Aorta (tissue), 5 donors: ENCODE results near the gene ADAT2. TPM values are rescaled to one million over a fixed set of nuclear protein-coding genes. Genes with fewer than 3 reads are reported as not detected.

Experiments
- ATAC-seq: fragments of 200-7000 bp; cut with Tn5 transposase; one replicate; pipeline ENCODE4 v1.9.1; 2022; ENCODE audit warnings: moderate library complexity; ENCODE audit not compliant: low FRiP score
- DNase-seq, 2 donors: peaks; one replicate each; pipeline ENCODE4 v3.0.0-alpha.2; 2020
- H3K27ac ChIP-seq, 2 donors: one replicate each; pipeline ENCODE4 v1.5.1; 2013; ENCODE audit warnings: low read length in 2 of 2, mild to moderate bottlenecking in 2 of 2, moderate library complexity in 2 of 2, control low read depth in 1 of 2, inconsistent platforms in 1 of 2, low read depth in 1 of 2
- H3K27me3 ChIP-seq, 2 donors: one replicate each; pipeline ENCODE4 v1.6.1; 2013; ENCODE audit warnings: control low read depth in 1 of 2, low read length in 1 of 2, mild to moderate bottlenecking in 1 of 2, moderate library complexity in 1 of 2; ENCODE audit not compliant: insufficient read depth in 2 of 2, control insufficient read depth in 1 of 2
- H3K36me3 ChIP-seq, 2 donors: one replicate each; pipeline ENCODE4 v1.6.1; 2013; ENCODE audit warnings: control low read depth in 1 of 2, low read length in 1 of 2, mild to moderate bottlenecking in 1 of 2; ENCODE audit not compliant: insufficient read depth in 2 of 2, control insufficient read depth in 1 of 2
- H3K4me1 ChIP-seq, 2 donors: one replicate each; pipeline ENCODE4 v1.6.1; 2013; ENCODE audit warnings: low read length in 2 of 2, control low read depth in 1 of 2, mild to moderate bottlenecking in 1 of 2, moderate library complexity in 1 of 2; ENCODE audit not compliant: insufficient read depth in 2 of 2, control insufficient read depth in 1 of 2
- H3K4me3 ChIP-seq, 2 donors: one replicate each; pipeline ENCODE4 v1.5.1; 2013; ENCODE audit warnings: low read length in 2 of 2, control low read depth in 1 of 2, mild to moderate bottlenecking in 1 of 2
- H3K9me3 ChIP-seq: one replicate; pipeline ENCODE4 v1.6.1; 2013; ENCODE audit warnings: mild to moderate bottlenecking, low read length; ENCODE audit not compliant: control insufficient read depth
- WGBS, 2 donors: extraction: QIAGEN DNeasy Blood & Tissue Kit; methylation state at CpG; one replicate each; pipeline ENCODE4 v1.1.7; 2013; 5-methylcytosine and 5-hydroxymethylcytosine counted together
- intact Hi-C, 2 donors: fragments of 100-400 bp; cut with DNase I; formaldehyde crosslinking; loops; one replicate each; pipeline versions ENCODE4 v1.14.2 to v1.15.0; 2022
- polyA plus RNA-seq, 2 donors: library from polyadenylated mRNA; stranded (reverse); fragments of 200-250 nt; gene quantifications; one replicate each; pipeline ENCODE4 v1.2.3, GENCODE V29; 2013
- total RNA-seq, 2 donors: library from RNA; stranded (reverse); fragmentation: NEBNext Ultra II Directional; extraction: Animal tissue kit (Norgen Biotek cat#: 25700); gene quantifications; one replicate each; pipeline ENCODE4 v1.2.1, GENCODE V29; 2021
- donor health status: healthy with polysubstance abuse.
- donor health status: Bipolar disorder and iron deficiency.
- donor health status: DM: no; HTN: no; CAD: no.
- donor health status: DM: no; HTN: no; CAD: no.
- donor health status: DM: yes; HTN: yes; CAD: no.

Gene ADAT2
- total and polyA plus RNA-seq, 4 donors, result 1.0 to 9.1 (median 6.7) TPM

- 81 to 84% methylated on average over 5 of the region's 5 CpGs for WGBS, 2 donors
- no peak for DNase-seq
- intact Hi-C loops, result no loop called here
- H3K36me3 ChIP-seq, result no peaks in the 10 kb centered on the region
- H3K9me3 ChIP-seq, result no peaks in the 10 kb centered on the region
- no peak overlapping the region for H3K4me3 ChIP-seq
- H3K27me3 ChIP-seq, result no peaks in the 10 kb centered on the region
- no peaks in the 10 kb centered on the region for H3K4me1 ChIP-seq
- no peak overlapping the region for H3K27ac ChIP-seq
- no peak for ATAC-seq
These were observed 75.4 kb downstream of the ADAT2 start for GRCh38 chr6:143375022-143375585.

DNA sequence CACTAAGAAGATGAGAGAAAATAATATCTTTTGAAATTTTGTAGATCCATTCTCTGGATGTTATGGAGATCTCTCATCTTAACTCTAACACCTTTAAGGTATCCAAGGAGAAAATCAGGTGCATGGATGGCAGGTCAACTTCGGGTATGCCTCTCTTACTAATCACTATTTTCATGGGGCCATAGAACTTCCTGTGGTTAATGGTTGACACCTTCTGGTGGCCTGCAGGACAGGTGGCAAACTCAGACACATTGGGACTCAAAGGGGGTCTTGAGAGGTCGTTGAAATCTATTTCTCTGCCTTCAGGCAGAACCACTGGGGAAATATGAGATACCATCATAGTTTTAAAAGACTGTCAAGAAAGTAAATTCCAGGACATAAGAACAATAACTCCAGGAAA lies 76.5 kb downstream of the ADAT2 start:
- no peak overlapping the region for H3K4me3 ChIP-seq
- ATAC-seq (no peak), DNase-seq (no peak)
- WGBS, 2 donors, result 65 to 67% methylated on average over 2 of the region's 2 CpGs
- no peaks in the 10 kb centered on the region for H3K4me1 ChIP-seq
- H3K27me3 ChIP-seq, result no peaks in the 10 kb centered on the region
- H3K9me3 ChIP-seq, result no peaks in the 10 kb centered on the region
- no peak overlapping the region for H3K27ac ChIP-seq
- intact Hi-C loops, result no loop called here
- H3K36me3 ChIP-seq, result no peaks in the 10 kb centered on the region

Other genes with a start within 250 kb of the ADAT2 start
- 10 to 100 TPM; 16.5 to 26.1 TPM for gene PEX3, start 110 bp upstream of the ADAT2 start, total RNA-seq
- gene PEX3, start 110 bp upstream of the ADAT2 start, polyA plus RNA-seq, result 10 to 100 TPM in 1 of 2 donors, 1 to 10 TPM in 1; 5.0 to 10.9 TPM
- 10 to 100 TPM; 34.1 to 36.6 TPM for gene FUCA2, start 61.0 kb upstream of the ADAT2 start, total RNA-seq
- gene FUCA2, start 61.0 kb upstream of the ADAT2 start, polyA plus RNA-seq, result 10 to 100 TPM; 17.4 to 19.6 TPM
- gene PHACTR2, start 227.3 kb upstream of the ADAT2 start, total RNA-seq, result 10 to 100 TPM; 87.1 to 96.8 TPM
- gene PHACTR2, start 227.3 kb upstream of the ADAT2 start, polyA plus RNA-seq, result 10 to 100 TPM; 15.3 TPM